HG03575 (cell line): ENCODE results near the gene LIN9.
"Not testable (repeated sequence)": the region's sequence is repeated elsewhere in the genome, so short reads cannot be mapped to it uniquely, and the experiment has no call there.

Source experiments
- ATAC-seq: cut with Tn5 transposase; IDR thresholded peaks from one replicate; pipeline ENCODE4 v1.9.1; 2021; ENCODE audit not compliant: unreplicated experiment, insufficient number of reproducible peaks, low FRiP score; ENCODE audit errors: extremely low read depth

LIN9 gene

GRCh38 chr1:226223157-226223785, 85.7 kb downstream of the LIN9 start, which contains the start of gene MIXL1:
MIXL1 (plus strand) TSS chr1:226223664; CDS start chr1:226223682, 18 bp downstream.
- no peak for ATAC-seq

- no peak for ATAC-seq
These were observed 86.3 kb downstream of the LIN9 start for GRCh38 chr1:226222686-226223085.

- ATAC-seq: no peak
These were observed 88.3 kb downstream of the LIN9 start for GRCh38 chr1:226220473-226221189.

GRCh38 chr1:226217273-226217672, 91.7 kb downstream of the LIN9 start:
- ATAC-seq: no peak

- ATAC-seq: no peak
These were observed 92.9 kb downstream of the LIN9 start for GRCh38 chr1:226216056-226216455.

- no peak for ATAC-seq
These were observed 93.7 kb downstream of the LIN9 start for GRCh38 chr1:226215239-226215638.

- ATAC-seq: no peak
These were observed 96.4 kb downstream of the LIN9 start for GRCh38 chr1:226212545-226212944.

- ATAC-seq: no peak
These were observed 97.7 kb downstream of the LIN9 start for GRCh38 chr1:226211181-226211821.

GRCh38 chr1:226210571-226211176, 98.3 kb downstream of the LIN9 start:
- ATAC-seq: no peak

- ATAC-seq: no peak
These were observed 99.5 kb downstream of the LIN9 start for GRCh38 chr1:226209307-226210059.

- ATAC-seq: no peak
These were observed 101.9 kb downstream of the LIN9 start for GRCh38 chr1:226207048-226207447.

GRCh38 chr1:226204198-226204597, 104.8 kb downstream of the LIN9 start:
- no peak for ATAC-seq

- ATAC-seq: no peak
These were observed 105.3 kb downstream of the LIN9 start for GRCh38 chr1:226203655-226204054.

- no peak for ATAC-seq
These were observed 105.7 kb downstream of the LIN9 start for GRCh38 chr1:226203240-226203639.

- ATAC-seq: not testable (repeated sequence)
These were observed 106.3 kb downstream of the LIN9 start for GRCh38 chr1:226202666-226203065.

- no peak for ATAC-seq
These were observed 106.7 kb downstream of the LIN9 start for GRCh38 chr1:226202246-226202645.

GRCh38 chr1:226201029-226201593, 107.9 kb downstream of the LIN9 start:
- no peak for ATAC-seq

GRCh38 chr1:226199971-226200370, 109.0 kb downstream of the LIN9 start:
- ATAC-seq: no peak

- ATAC-seq: no peak
These were observed 113.8 kb downstream of the LIN9 start for GRCh38 chr1:226195144-226195543.
